Activated naive CD4-positive, alpha-beta T cell treated with anti-CD3 and anti-CD28 coated beads, Interleukin-2, amount 50 U/mL, for 24 hours (primary cell): ENCODE measurements around the gene ANKDD1A.

Experiments
- H3K27ac Mint-ChIP-seq: one replicate; pipeline ENCODE4 v1.8.0; 2021; ENCODE audit warnings: mild to moderate bottlenecking, mixed read lengths
- H3K27me3 Mint-ChIP-seq: one replicate; pipeline ENCODE4 v1.8.0; 2021; ENCODE audit warnings: mixed read lengths
- H3K36me3 Mint-ChIP-seq: one replicate; pipeline ENCODE4 v1.8.0; 2021; ENCODE audit warnings: mixed read lengths
- H3K4me1 Mint-ChIP-seq: one replicate; pipeline ENCODE4 v1.8.0; 2021; ENCODE audit warnings: mixed read lengths
- H3K4me3 Mint-ChIP-seq: one replicate; pipeline ENCODE4 v1.8.0; 2021; ENCODE audit warnings: mild to moderate bottlenecking, mixed read lengths
- H3K9me3 Mint-ChIP-seq: one replicate; pipeline ENCODE4 v1.8.0; 2021; ENCODE audit warnings: mixed read lengths

Gene ANKDD1A

GRCh38 chr15:64911311-64912186 is at the start of gene ANKDD1A:
ANKDD1A (plus strand) TSS chr15:64911902; CDS start chr15:64911931, 29 bp downstream.
- Mint-ChIP-seq H3K4me1 (peaks cover 8% of the 10 kb centered on the region), H3K4me3 (peak within 1 kb of the TSS; percentile 79), H3K36me3 (peaks cover 2% of the 10 kb centered on the region), H3K27me3 (peaks cover 3% of the 10 kb centered on the region), H3K27ac (no peak within 1 kb of the TSS), H3K9me3 (no peaks in the 10 kb centered on the region)

GRCh38 chr15:64861960-64862359 is 49.7 kb upstream of the ANKDD1A start:
- H3K27ac Mint-ChIP-seq, result peak overlapping the region; percentile 82
- H3K27me3 Mint-ChIP-seq, result no peaks in the 10 kb centered on the region
- H3K36me3 Mint-ChIP-seq, result peaks cover 5% of the 10 kb centered on the region

GRCh38 chr15:64862408-64862807 is 49.3 kb upstream of the ANKDD1A start:
- Mint-ChIP-seq H3K27me3 (no peaks in the 10 kb centered on the region), H3K9me3 (no peaks in the 10 kb centered on the region), H3K27ac (no peak overlapping the region), H3K4me3 (no peak overlapping the region), H3K36me3 (peaks cover 5% of the 10 kb centered on the region), H3K4me1 (peaks cover 13% of the 10 kb centered on the region)

More at GRCh38 chr15:64861960-64862359, 49.7 kb upstream of the ANKDD1A start:
- Mint-ChIP-seq H3K4me1 (peaks cover 18% of the 10 kb centered on the region), H3K4me3 (no peak overlapping the region), H3K9me3 (no peaks in the 10 kb centered on the region)

- Mint-ChIP-seq H3K4me1 (no peaks in the 10 kb centered on the region), H3K27me3 (no peaks in the 10 kb centered on the region), H3K4me3 (no peak overlapping the region), H3K9me3 (no peaks in the 10 kb centered on the region), H3K36me3 (peaks cover 5% of the 10 kb centered on the region), H3K27ac (no peak overlapping the region)
Observed at GRCh38 chr15:64864068-64864467, 47.6 kb upstream of the ANKDD1A start.

- peaks cover 6% of the 10 kb centered on the region for H3K4me1 Mint-ChIP-seq
- H3K9me3 Mint-ChIP-seq, result no peaks in the 10 kb centered on the region
- H3K27ac Mint-ChIP-seq, result no peak overlapping the region
- no peaks in the 10 kb centered on the region for H3K27me3 Mint-ChIP-seq
- H3K4me3 Mint-ChIP-seq, result no peak overlapping the region
- H3K36me3 Mint-ChIP-seq, result peaks cover 6% of the 10 kb centered on the region
Observed at GRCh38 chr15:64865126-64865997, 46.3 kb upstream of the ANKDD1A start.

- Mint-ChIP-seq H3K36me3 (peaks cover 6% of the 10 kb centered on the region), H3K27me3 (no peaks in the 10 kb centered on the region), H3K4me1 (peaks cover 6% of the 10 kb centered on the region), H3K9me3 (no peaks in the 10 kb centered on the region), H3K27ac (no peak overlapping the region), H3K4me3 (no peak overlapping the region)
Observed at GRCh38 chr15:64865998-64866520, 45.6 kb upstream of the ANKDD1A start.

- Mint-ChIP-seq H3K36me3 (peaks cover 2% of the 10 kb centered on the region), H3K27me3 (no peaks in the 10 kb centered on the region), H3K9me3 (no peaks in the 10 kb centered on the region), H3K4me3 (no peak overlapping the region), H3K27ac (peak overlapping the region; percentile 52), H3K4me1 (peaks cover 9% of the 10 kb centered on the region)
Observed at GRCh38 chr15:64869501-64869900, 42.2 kb upstream of the ANKDD1A start.

GRCh38 chr15:64870353-64870752 is 41.3 kb upstream of the ANKDD1A start:
- peak overlapping the region; percentile 62 for H3K27ac Mint-ChIP-seq
- H3K27me3 Mint-ChIP-seq, result no peaks in the 10 kb centered on the region
- peaks cover 1% of the 10 kb centered on the region for H3K36me3 Mint-ChIP-seq
- H3K4me3 Mint-ChIP-seq, result no peak overlapping the region
- H3K9me3 Mint-ChIP-seq, result no peaks in the 10 kb centered on the region
- H3K4me1 Mint-ChIP-seq, result peaks cover 12% of the 10 kb centered on the region

GRCh38 chr15:64875641-64876223 is 36.0 kb upstream of the ANKDD1A start:
- no peaks in the 10 kb centered on the region for H3K9me3 Mint-ChIP-seq
- no peak overlapping the region for H3K27ac Mint-ChIP-seq
- H3K27me3 Mint-ChIP-seq, result no peaks in the 10 kb centered on the region
- peaks cover 6% of the 10 kb centered on the region for H3K4me1 Mint-ChIP-seq
- no peaks in the 10 kb centered on the region for H3K36me3 Mint-ChIP-seq
- H3K4me3 Mint-ChIP-seq, result no peak overlapping the region

GRCh38 chr15:64877435-64877834 is 34.3 kb upstream of the ANKDD1A start:
- Mint-ChIP-seq H3K36me3 (no peaks in the 10 kb centered on the region), H3K27me3 (no peaks in the 10 kb centered on the region), H3K27ac (no peak overlapping the region), H3K4me1 (peaks cover 13% of the 10 kb centered on the region), H3K4me3 (no peak overlapping the region), H3K9me3 (no peaks in the 10 kb centered on the region)

- H3K27ac Mint-ChIP-seq, result no peak overlapping the region
- no peaks in the 10 kb centered on the region for H3K9me3 Mint-ChIP-seq
- no peaks in the 10 kb centered on the region for H3K36me3 Mint-ChIP-seq
- H3K27me3 Mint-ChIP-seq, result no peaks in the 10 kb centered on the region
- H3K4me1 Mint-ChIP-seq, result peaks cover 21% of the 10 kb centered on the region
- H3K4me3 Mint-ChIP-seq, result no peak overlapping the region
Observed at GRCh38 chr15:64878705-64879104, 33.0 kb upstream of the ANKDD1A start.

GRCh38 chr15:64883100-64883581 is 28.6 kb upstream of the ANKDD1A start:
- H3K27ac Mint-ChIP-seq, result peak overlapping the region; percentile 42
- no peaks in the 10 kb centered on the region for H3K9me3 Mint-ChIP-seq
- peaks cover 31% of the 10 kb centered on the region for H3K4me1 Mint-ChIP-seq
- H3K4me3 Mint-ChIP-seq, result peak overlapping the region; percentile 72
- no peaks in the 10 kb centered on the region for H3K27me3 Mint-ChIP-seq
- H3K36me3 Mint-ChIP-seq, result no peaks in the 10 kb centered on the region

- H3K36me3 Mint-ChIP-seq, result no peaks in the 10 kb centered on the region
Observed at GRCh38 chr15:64883997-64884511, 27.6 kb upstream of the ANKDD1A start.

GRCh38 chr15:64884679-64885078 is 27.0 kb upstream of the ANKDD1A start:
- no peak overlapping the region for H3K4me3 Mint-ChIP-seq

More at GRCh38 chr15:64883997-64884511, 27.6 kb upstream of the ANKDD1A start:
- H3K4me1 Mint-ChIP-seq, result peaks cover 31% of the 10 kb centered on the region
- H3K27me3 Mint-ChIP-seq, result no peaks in the 10 kb centered on the region
- H3K4me3 Mint-ChIP-seq, result peak overlapping the region; percentile 72
- H3K27ac Mint-ChIP-seq, result peak overlapping the region; percentile 42
- no peaks in the 10 kb centered on the region for H3K9me3 Mint-ChIP-seq

GRCh38 chr15:64888336-64888735 is 23.4 kb upstream of the ANKDD1A start:
- Mint-ChIP-seq H3K36me3 (no peaks in the 10 kb centered on the region), H3K4me3 (no peak overlapping the region), H3K9me3 (no peaks in the 10 kb centered on the region), H3K27ac (no peak overlapping the region), H3K4me1 (peaks cover 43% of the 10 kb centered on the region), H3K27me3 (no peaks in the 10 kb centered on the region)

More at GRCh38 chr15:64884679-64885078, 27.0 kb upstream of the ANKDD1A start:
- H3K4me1 Mint-ChIP-seq, result peaks cover 31% of the 10 kb centered on the region
- H3K27ac Mint-ChIP-seq, result no peak overlapping the region
- no peaks in the 10 kb centered on the region for H3K27me3 Mint-ChIP-seq
- no peaks in the 10 kb centered on the region for H3K36me3 Mint-ChIP-seq
- H3K9me3 Mint-ChIP-seq, result no peaks in the 10 kb centered on the region
